CD14-positive monocyte (primary cell): Measurements from ENCODE around the gene ABHD11. TPM values are rescaled to one million over a fixed set of nuclear protein-coding genes. Genes with fewer than 3 reads are reported as not detected.

Experiments used
- DNase-seq, 3 donors: peaks; one replicate each; pipeline ENCODE4 v3.0.0-alpha.2; 2011 to 2022
- H2AFZ ChIP-seq: 2 replicates; pipeline ENCODE4 v1.6.0; 2012; ENCODE audit warnings: mild to moderate bottlenecking, low read depth, low read length, inconsistent platforms; ENCODE audit not compliant: insufficient read depth, poor library complexity, severe bottlenecking
- H3K27ac ChIP-seq, 2 donors: 1 replicate in 1 of 2; 2 replicates in 1 of 2; pipeline ENCODE4 v1.5.1; 2012 to 2013; ENCODE audit warnings: low read length in 2 of 2, control low read depth in 1 of 2, inconsistent platforms in 1 of 2, low read depth in 1 of 2, mild to moderate bottlenecking in 1 of 2
- H3K27me3 ChIP-seq, 2 donors: one replicate each; pipeline versions ENCODE4 v1.6.0 to v1.6.1; 2011 to 2013; ENCODE audit warnings: low read length in 2 of 2; ENCODE audit not compliant: control insufficient read depth in 2 of 2, insufficient read depth in 2 of 2
- H3K36me3 ChIP-seq, 2 donors: replicated peaks in 1 of 2; 1 replicate in 1 of 2; 2 replicates in 1 of 2; pipeline versions ENCODE4 v1.5.1 to v1.6.1; 2012 to 2013; ENCODE audit warnings: low read length in 2 of 2, control low read depth in 1 of 2, inconsistent platforms in 1 of 2, mild to moderate bottlenecking in 1 of 2; ENCODE audit not compliant: insufficient read depth in 2 of 2, control insufficient read depth in 1 of 2
- H3K4me1 ChIP-seq, 2 donors: 1 replicate in 1 of 2; 2 replicates in 1 of 2; pipeline versions ENCODE4 v1.5.1 to v1.6.1; 2012 to 2013; ENCODE audit warnings: low read length in 2 of 2, control low read depth in 1 of 2, inconsistent platforms in 1 of 2, mild to moderate bottlenecking in 1 of 2, moderate library complexity in 1 of 2; ENCODE audit not compliant: insufficient read depth in 2 of 2, control insufficient read depth in 1 of 2
- H3K4me2 ChIP-seq: replicated peaks from 2 replicates; pipeline ENCODE3; 2012; ENCODE audit warnings: low read length, moderate library complexity, mild to moderate bottlenecking; ENCODE audit not compliant: poor library complexity, severe bottlenecking; ENCODE audit errors: extremely low read depth
- H3K4me3 ChIP-seq, 3 experiments: fragments of 200-600 bp in 1 of 3; sonication (generic) in 1 of 3; replicated peaks in 1 of 3; 1 replicate in 2 of 3; 2 replicates in 1 of 3; pipeline ENCODE4 v1.5.1; 2011 to 2013; ENCODE audit warnings: low read length in 3 of 3, mild to moderate bottlenecking in 3 of 3, control low read depth in 2 of 3, low read depth in 2 of 3, inconsistent platforms in 1 of 3, moderate library complexity in 1 of 3
- H3K79me2 ChIP-seq: 2 replicates; pipeline ENCODE4 v1.6.0; 2012; ENCODE audit warnings: mild to moderate bottlenecking, control low read depth, inconsistent platforms, low read length, moderate library complexity; ENCODE audit not compliant: insufficient read depth
- H3K9ac ChIP-seq: 2 replicates; pipeline ENCODE4 v1.6.0; 2017; ENCODE audit warnings: low read length, mild to moderate bottlenecking; ENCODE audit not compliant: insufficient read depth, poor library complexity, severe bottlenecking
- H3K9me3 ChIP-seq, 2 donors: replicated peaks in 1 of 2; 1 replicate in 1 of 2; 2 replicates in 1 of 2; pipeline versions ENCODE4 v1.5.1 to v1.6.1; 2012 to 2013; ENCODE audit warnings: low read length in 2 of 2, control low read depth in 1 of 2; ENCODE audit not compliant: control insufficient read depth in 1 of 2, insufficient read depth in 1 of 2
- H4K20me1 ChIP-seq: 2 replicates; pipeline ENCODE4 v1.6.0; 2012; ENCODE audit warnings: mild to moderate bottlenecking, low read length, control low read depth, moderate library complexity; ENCODE audit not compliant: insufficient read depth
- H3K27ac Mint-ChIP-seq, 7 donors: one replicate each; pipeline ENCODE4 v1.8.0; 2020; ENCODE audit warnings: mild to moderate bottlenecking in 7 of 7, mixed read lengths in 7 of 7, moderate library complexity in 6 of 7, inconsistent platforms in 2 of 7
- H3K27me3 Mint-ChIP-seq, 3 donors: one replicate each; pipeline ENCODE4 v1.8.0; 2021 to 2022; ENCODE audit warnings: low read depth in 3 of 3, mild to moderate bottlenecking in 3 of 3, mixed read lengths in 3 of 3, moderate library complexity in 3 of 3, inconsistent platforms in 1 of 3
- H3K36me3 Mint-ChIP-seq, 2 donors: one replicate each; pipeline ENCODE4 v1.8.0; 2020; ENCODE audit warnings: mixed read lengths in 2 of 2, inconsistent platforms in 1 of 2, mild to moderate bottlenecking in 1 of 2
- H3K4me1 Mint-ChIP-seq: one replicate; pipeline ENCODE4 v1.8.0; 2020; ENCODE audit warnings: mild to moderate bottlenecking, mixed read lengths
- H3K4me3 Mint-ChIP-seq, 2 donors: one replicate each; pipeline ENCODE4 v1.8.0; 2020; ENCODE audit warnings: mild to moderate bottlenecking in 2 of 2, mixed read lengths in 2 of 2, moderate library complexity in 1 of 2
- H3K9me3 Mint-ChIP-seq, 7 donors: one replicate each; pipeline ENCODE4 v1.8.0; 2020 to 2022; ENCODE audit warnings: mixed read lengths in 7 of 7, mild to moderate bottlenecking in 6 of 7, moderate library complexity in 6 of 7, inconsistent platforms in 2 of 7
- WGBS: methylation state at CpG from one replicate; pipeline ENCODE4 v1.1.5; 2013; ENCODE audit warnings: missing lambda C conversion rate; ENCODE audit not compliant: insufficient coverage; 5-methylcytosine and 5-hydroxymethylcytosine counted together
- intact Hi-C, 2 donors: fragments of 100-400 bp; cut with micrococcal nuclease; formaldehyde crosslinking; loops; one replicate each; pipeline versions ENCODE4 v1.15.0 to v1.15.1; 2023
- polyA plus RNA-seq, 3 donors: library from polyadenylated mRNA; depleted of rRNA in 1 of 3; unstranded in 2 of 3; stranded (reverse) in 1 of 3; fragments of 300-500 nt in 2 of 3; fragments of >200 nt in 1 of 3; fragmentation: Illumina TruSeq in 2 of 3; gene quantifications; 1 replicate in 2 of 3; 2 replicates in 1 of 3; pipeline ENCODE4 v1.2.3, GENCODE V29; 2012 to 2021
- TF ChIP-seq, protein P1 (sequence below): fragments of 200-600 bp; IDR thresholded peaks from one replicate; pipeline ENCODE4 v1.8.0; 2022; ENCODE audit warnings: antibody characterized with exemption, mild to moderate bottlenecking

ABHD11 gene
- polyA plus RNA-seq, 3 donors: 20.3 to 23.5 (median 22.1) TPM

DNA sequence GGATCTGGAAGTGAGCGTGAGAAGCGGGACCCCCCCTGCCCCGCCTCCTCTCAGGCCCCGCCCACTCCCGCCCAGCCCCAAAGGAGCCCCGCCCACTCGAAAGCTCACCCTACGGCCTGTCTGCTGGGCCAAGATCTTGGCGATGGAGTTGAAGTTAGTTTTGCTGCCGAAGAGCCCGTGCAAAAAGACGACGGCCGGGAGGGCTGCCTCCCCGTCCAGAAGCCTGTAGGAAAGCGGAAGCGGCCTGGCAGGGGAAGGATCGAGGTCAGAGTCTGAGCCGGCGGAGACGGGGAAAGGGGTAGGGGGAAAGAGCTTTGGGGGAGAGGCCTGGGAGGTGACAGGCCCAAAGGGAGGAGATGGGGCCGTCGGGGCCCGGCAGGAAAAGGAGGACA lies 386 bp downstream of the ABHD11 start:
- Histone ChIP-seq H3K9ac (peak overlapping the region; percentile 74), H3K4me2 (peak overlapping the region; percentile 93), H3K4me3 (peak overlapping the region; percentile 51 to 87 (median 78)), H3K27me3 (peaks cover 0 to 7% of the 10 kb centered on the region in 2 donors), H2AFZ (peak overlapping the region; percentile 99), H3K36me3 (peaks cover 13 to 15% of the 10 kb centered on the region in 2 donors), H3K27ac (peak overlapping the region; percentile 62 to 77), H3K9me3 (peaks cover 0 to 7% of the 10 kb centered on the region in 2 donors), H4K20me1 (peaks cover 12% of the 10 kb centered on the region), H3K79me2 (peaks cover 5% of the 10 kb centered on the region), H3K4me1 (peaks cover 26 to 36% of the 10 kb centered on the region in 2 donors)
- WGBS: 0% methylated on average over 16 of the region's 24 CpGs
- peaks cover 18 to 31% (median 27%) of the 10 kb centered on the region in 3 donors for H3K27me3 Mint-ChIP-seq
- peaks cover 20% of the 10 kb centered on the region for H3K4me1 Mint-ChIP-seq
- H3K27ac Mint-ChIP-seq: peak overlapping the region; percentile 78 to 95 (median 90)
- TF ChIP-seq, protein P1, sequence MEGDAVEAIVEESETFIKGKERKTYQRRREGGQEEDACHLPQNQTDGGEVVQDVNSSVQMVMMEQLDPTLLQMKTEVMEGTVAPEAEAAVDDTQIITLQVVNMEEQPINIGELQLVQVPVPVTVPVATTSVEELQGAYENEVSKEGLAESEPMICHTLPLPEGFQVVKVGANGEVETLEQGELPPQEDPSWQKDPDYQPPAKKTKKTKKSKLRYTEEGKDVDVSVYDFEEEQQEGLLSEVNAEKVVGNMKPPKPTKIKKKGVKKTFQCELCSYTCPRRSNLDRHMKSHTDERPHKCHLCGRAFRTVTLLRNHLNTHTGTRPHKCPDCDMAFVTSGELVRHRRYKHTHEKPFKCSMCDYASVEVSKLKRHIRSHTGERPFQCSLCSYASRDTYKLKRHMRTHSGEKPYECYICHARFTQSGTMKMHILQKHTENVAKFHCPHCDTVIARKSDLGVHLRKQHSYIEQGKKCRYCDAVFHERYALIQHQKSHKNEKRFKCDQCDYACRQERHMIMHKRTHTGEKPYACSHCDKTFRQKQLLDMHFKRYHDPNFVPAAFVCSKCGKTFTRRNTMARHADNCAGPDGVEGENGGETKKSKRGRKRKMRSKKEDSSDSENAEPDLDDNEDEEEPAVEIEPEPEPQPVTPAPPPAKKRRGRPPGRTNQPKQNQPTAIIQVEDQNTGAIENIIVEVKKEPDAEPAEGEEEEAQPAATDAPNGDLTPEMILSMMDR: no peak
- H3K9me3 Mint-ChIP-seq: peaks cover 0 to 7% (median 5%) of the 10 kb centered on the region in 7 donors
- peak; percentile 44 to 62 (median 46) for DNase-seq
- H3K36me3 Mint-ChIP-seq: peaks cover 12 to 23% of the 10 kb centered on the region in 2 donors
- H3K4me3 Mint-ChIP-seq: peak overlapping the region; percentile 93
- intact Hi-C loops: loop anchor here (5.0 to 10.0 kb wide), 2 partner anchors 56 to 117 kb away; partner anchors contain the start of genes BUD23 (in 2 of the 2) and DNAJC30 (in 2 of the 2)

DNA sequence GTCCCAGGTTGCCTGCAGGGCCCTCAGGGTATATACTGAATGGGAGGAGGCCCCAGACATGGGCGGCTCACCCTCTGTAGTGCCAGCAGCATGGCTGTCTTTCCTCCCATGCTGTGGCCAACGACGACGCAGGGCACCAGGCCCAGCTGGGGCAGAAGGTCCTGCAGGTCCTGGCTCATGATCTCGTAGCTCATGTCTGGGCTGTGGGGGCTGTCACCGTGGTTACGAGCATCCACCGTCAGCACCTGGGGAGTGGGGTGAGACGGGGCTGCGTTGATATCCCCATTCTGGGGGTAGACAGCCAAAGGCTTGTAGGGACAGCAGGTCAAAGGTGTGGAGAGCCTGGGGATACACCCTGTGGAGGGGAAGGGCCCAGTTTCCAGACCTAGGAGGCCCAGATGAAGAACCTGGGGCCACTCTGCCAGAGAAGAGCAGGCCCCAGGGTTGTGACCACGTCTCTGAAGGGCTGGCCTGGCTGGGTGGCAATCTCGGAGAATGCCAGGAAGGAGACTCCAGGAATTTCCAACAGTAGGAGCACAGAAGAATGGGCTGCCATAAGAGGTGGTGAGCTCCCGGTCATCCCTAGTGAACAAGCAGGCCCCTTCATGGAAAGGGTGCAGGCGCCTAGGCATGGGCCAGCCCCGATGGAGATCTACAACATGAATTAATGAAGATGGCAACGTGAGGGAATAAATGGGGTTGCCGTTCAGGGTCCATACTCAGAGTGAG lies 947 bp downstream of the ABHD11 start:
- H3K27me3 Mint-ChIP-seq: peaks cover 23 to 34% (median 23%) of the 10 kb centered on the region in 3 donors
- peaks cover 26 to 36% of the 10 kb centered on the region in 2 donors for H3K4me1 ChIP-seq
- intact Hi-C loops: loop anchor here (5.0 to 10.0 kb wide), 2 partner anchors 55 to 117 kb away; partner anchors contain the start of genes BUD23 (in 2 of the 2) and DNAJC30 (in 2 of the 2)
- H3K79me2 ChIP-seq: peaks cover 5% of the 10 kb centered on the region
- peaks cover 0 to 7% (median 5%) of the 10 kb centered on the region in 7 donors for H3K9me3 Mint-ChIP-seq
- peaks cover 0 to 6% of the 10 kb centered on the region in 2 donors for H3K27me3 ChIP-seq
- peak overlapping the region in 5 of 7 donors; percentile 70 to 95 (median 91) for H3K27ac Mint-ChIP-seq
- no peak for DNase-seq
- H3K27ac ChIP-seq: peak overlapping the region in 1 of 2 donors; percentile 62
- H3K4me1 Mint-ChIP-seq: peaks cover 20% of the 10 kb centered on the region
- H3K4me2 ChIP-seq: peak overlapping the region; percentile 93
- H3K9ac ChIP-seq: no peak overlapping the region
- H3K36me3 Mint-ChIP-seq: peaks cover 12 to 23% of the 10 kb centered on the region in 2 donors
- H2AFZ ChIP-seq: peak overlapping the region; percentile 99
- H3K4me3 ChIP-seq: peak overlapping the region in 2 of 3 experiments; percentile 78 to 87
- H4K20me1 ChIP-seq: peaks cover 12% of the 10 kb centered on the region
- peaks cover 0 to 7% of the 10 kb centered on the region in 2 donors for H3K9me3 ChIP-seq
- H3K4me3 Mint-ChIP-seq: peak overlapping the region; percentile 93
- TF ChIP-seq, protein P1: no peak
- WGBS: 92% methylated on average over 14 of the region's 17 CpGs
- H3K36me3 ChIP-seq: peaks cover 13 to 15% of the 10 kb centered on the region in 2 donors
